HFFc6 (cell line): ENCODE measurements around the gene MTMR2. TPM values are rescaled to one million over a fixed set of nuclear protein-coding genes. Genes with fewer than 3 reads are reported as not detected.

ENCODE experiments used
- DNase-seq: peaks from one replicate; pipeline ENCODE4 v3.0.0-alpha.2; 2018
- H3K27ac Mint-ChIP-seq: 2 replicates; pipeline ENCODE4 v1.8.0; 2020; ENCODE audit warnings: mild to moderate bottlenecking, mixed read lengths
- H3K27me3 Mint-ChIP-seq: 2 replicates; pipeline ENCODE4 v1.8.0; 2021; ENCODE audit warnings: mild to moderate bottlenecking, moderate library complexity, mixed read lengths; ENCODE audit not compliant: insufficient read depth
- H3K36me3 Mint-ChIP-seq: 2 replicates; pipeline ENCODE4 v1.8.0; 2021; ENCODE audit warnings: low read depth, mixed read lengths
- H3K4me1 Mint-ChIP-seq: 2 replicates; pipeline ENCODE4 v1.8.0; 2020; ENCODE audit warnings: low read depth, mixed read lengths
- H3K4me3 Mint-ChIP-seq: 2 replicates; pipeline ENCODE4 v1.8.0; 2020; ENCODE audit warnings: mild to moderate bottlenecking, moderate library complexity, mixed read lengths
- H3K9me3 Mint-ChIP-seq: 2 replicates; pipeline ENCODE4 v1.8.0; 2020; ENCODE audit warnings: mild to moderate bottlenecking, mixed read lengths
- total RNA-seq, 6 experiments: library from RNA; stranded (reverse); fragmentation: NEBNext Ultra II Directional; extraction: Animal tissue kit (Norgen Biotek cat#: 25700); gene quantifications; 2 replicates in 1 of 6; 3 replicates in 5 of 6; pipeline ENCODE4 v1.2.3, GENCODE V29; 2021
- TF ChIP-seq, protein P1 (sequence below): fragments of 200-600 bp; sonication (generic); IDR thresholded peaks from 2 replicates; pipeline ENCODE4 v1.5.0; 2021; ENCODE audit warnings: antibody characterized with exemption, mild to moderate bottlenecking

MTMR2 gene
- total RNA-seq, 6 experiments from 2014 or later = 40.0 to 52.1 (median 48.4) TPM

DNA sequence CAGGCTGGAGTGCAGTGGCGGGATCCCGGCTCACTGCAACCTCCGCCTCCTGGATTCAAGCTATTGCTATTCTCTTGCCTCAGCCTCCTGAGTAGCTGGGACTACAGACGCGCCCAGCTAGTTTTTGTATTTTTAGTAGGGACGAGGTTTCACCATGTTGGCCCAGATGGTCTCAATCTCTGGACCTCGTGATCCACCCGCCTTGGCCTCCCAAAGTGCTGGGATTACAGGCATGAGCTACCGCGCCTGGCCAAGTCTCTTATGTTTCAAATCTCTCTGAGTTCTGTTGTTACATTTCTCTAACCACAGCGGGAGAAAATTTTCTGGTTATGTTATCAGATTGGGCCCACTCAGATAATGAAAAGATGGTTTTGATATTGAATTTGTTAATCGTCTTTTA is 123.5 kb downstream of the MTMR2 start:
- no peak for DNase-seq
- TF ChIP-seq, protein P1, sequence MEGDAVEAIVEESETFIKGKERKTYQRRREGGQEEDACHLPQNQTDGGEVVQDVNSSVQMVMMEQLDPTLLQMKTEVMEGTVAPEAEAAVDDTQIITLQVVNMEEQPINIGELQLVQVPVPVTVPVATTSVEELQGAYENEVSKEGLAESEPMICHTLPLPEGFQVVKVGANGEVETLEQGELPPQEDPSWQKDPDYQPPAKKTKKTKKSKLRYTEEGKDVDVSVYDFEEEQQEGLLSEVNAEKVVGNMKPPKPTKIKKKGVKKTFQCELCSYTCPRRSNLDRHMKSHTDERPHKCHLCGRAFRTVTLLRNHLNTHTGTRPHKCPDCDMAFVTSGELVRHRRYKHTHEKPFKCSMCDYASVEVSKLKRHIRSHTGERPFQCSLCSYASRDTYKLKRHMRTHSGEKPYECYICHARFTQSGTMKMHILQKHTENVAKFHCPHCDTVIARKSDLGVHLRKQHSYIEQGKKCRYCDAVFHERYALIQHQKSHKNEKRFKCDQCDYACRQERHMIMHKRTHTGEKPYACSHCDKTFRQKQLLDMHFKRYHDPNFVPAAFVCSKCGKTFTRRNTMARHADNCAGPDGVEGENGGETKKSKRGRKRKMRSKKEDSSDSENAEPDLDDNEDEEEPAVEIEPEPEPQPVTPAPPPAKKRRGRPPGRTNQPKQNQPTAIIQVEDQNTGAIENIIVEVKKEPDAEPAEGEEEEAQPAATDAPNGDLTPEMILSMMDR = no peak

DNA sequence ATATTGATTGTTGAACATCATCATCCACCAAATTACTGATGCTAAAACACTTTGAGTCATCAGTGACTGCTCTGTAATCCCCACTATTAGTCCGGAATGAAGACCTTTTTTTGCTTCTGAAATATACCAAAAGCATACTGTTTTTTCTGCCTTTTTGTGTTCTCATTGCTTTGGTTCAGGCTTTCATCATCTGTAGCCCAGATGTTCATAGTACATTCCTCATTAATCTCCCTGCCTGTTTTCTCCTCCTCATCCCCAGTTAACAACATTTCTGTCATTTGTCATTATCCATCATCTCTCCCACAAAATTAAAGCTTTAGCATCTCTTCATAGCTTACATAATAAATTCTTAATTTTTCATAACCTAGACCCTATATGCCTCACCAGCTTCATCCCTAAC is 124.4 kb downstream of the MTMR2 start:
- Mint-ChIP-seq H3K4me3 (no peak overlapping the region), H3K27ac (no peak overlapping the region), H3K4me1 (peaks cover 7% of the 10 kb centered on the region), H3K9me3 (no peaks in the 10 kb centered on the region), H3K36me3 (peaks cover 9% of the 10 kb centered on the region), H3K27me3 (no peaks in the 10 kb centered on the region)
- no peak for DNase-seq
- TF ChIP-seq, protein P1 = no peak

More for the DNA sequence above, 123.5 kb downstream of the MTMR2 start:
- Mint-ChIP-seq H3K27ac (no peak overlapping the region), H3K9me3 (no peaks in the 10 kb centered on the region), H3K4me3 (no peak overlapping the region), H3K4me1 (peaks cover 6% of the 10 kb centered on the region; the same call in 1 of the 2 replicates), H3K27me3 (no peaks in the 10 kb centered on the region), H3K36me3 (peaks cover 9% of the 10 kb centered on the region)

DNA sequence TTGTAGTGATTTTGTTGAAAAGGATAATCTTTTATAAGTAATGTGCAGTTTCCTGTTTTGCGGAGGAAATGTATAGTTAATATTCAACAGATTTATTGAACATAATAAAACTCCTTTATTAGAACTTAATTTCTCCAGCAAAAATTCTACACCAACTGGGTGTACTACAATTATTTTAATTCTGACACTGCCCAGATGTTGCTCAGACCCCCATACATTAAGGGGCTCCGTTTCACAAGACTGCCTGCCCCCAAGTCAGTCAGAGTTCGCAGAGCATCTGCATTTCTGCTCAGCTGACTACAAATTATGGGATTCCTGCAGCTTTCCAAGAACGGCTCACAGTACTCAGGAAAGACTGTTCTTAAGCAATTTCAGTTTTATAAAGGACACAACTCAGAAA is 127.4 kb downstream of the MTMR2 start:
- Mint-ChIP-seq H3K4me3 (no peak overlapping the region), H3K36me3 (peaks cover 19% of the 10 kb centered on the region), H3K4me1 (peaks cover 35% of the 10 kb centered on the region), H3K9me3 (no peaks in the 10 kb centered on the region), H3K27me3 (peaks cover 2% of the 10 kb centered on the region; the same call in 1 of the 2 replicates), H3K27ac (no peak overlapping the region)
- no peak for DNase-seq
- TF ChIP-seq, protein P1 = no peak

GRCh38 chr11:95795627-95796295 is 128.1 kb downstream of the MTMR2 start:
- Mint-ChIP-seq H3K9me3 (no peaks in the 10 kb centered on the region), H3K4me3 (no peak overlapping the region), H3K36me3 (peaks cover 18% of the 10 kb centered on the region), H3K27me3 (peaks cover 2% of the 10 kb centered on the region; the same call in 1 of the 2 replicates), H3K4me1 (peaks cover 39% of the 10 kb centered on the region), H3K27ac (no peak overlapping the region)
- DNase-seq = no peak
- TF ChIP-seq, protein P1 = no peak

GRCh38 chr11:95794086-95794485 is 129.8 kb downstream of the MTMR2 start:
- Mint-ChIP-seq H3K4me3 (no peak overlapping the region), H3K4me1 (peaks cover 33% of the 10 kb centered on the region), H3K9me3 (no peaks in the 10 kb centered on the region), H3K27ac (0 out of 2 replicates have a peak overlapping the region, but pooled peaks have one; percentile 25), H3K36me3 (peaks cover 14% of the 10 kb centered on the region), H3K27me3 (peaks cover 2% of the 10 kb centered on the region; the same call in 1 of the 2 replicates)
- no peak for DNase-seq
- TF ChIP-seq, protein P1 = no peak
